Mesodermal cell (in vitro differentiated cells): ENCODE results near the gene FAM13C.
"Not testable (repeated sequence)": the region's sequence is repeated elsewhere in the genome, so short reads cannot be mapped to it uniquely, and the experiment has no call there.

Experiments
- H3K27ac ChIP-seq: 2 replicates; pipeline ENCODE4 v1.7.0; 2013; ENCODE audit warnings: mild to moderate bottlenecking, low read depth, low read length, moderate library complexity; ENCODE audit not compliant: severe bottlenecking
- H3K36me3 ChIP-seq: 2 replicates; pipeline ENCODE4 v1.7.1; 2013; ENCODE audit warnings: mild to moderate bottlenecking, low read length, moderate library complexity; ENCODE audit not compliant: control insufficient read depth, insufficient read depth
- H3K4me1 ChIP-seq: one replicate; pipeline ENCODE4 v1.7.1; 2013; ENCODE audit warnings: mild to moderate bottlenecking, low read length; ENCODE audit not compliant: insufficient read depth, control insufficient read depth, poor library complexity, severe bottlenecking
- H3K4me3 ChIP-seq: 2 replicates; pipeline ENCODE4 v1.7.0; 2013; ENCODE audit warnings: low read length, control low read depth, mild to moderate bottlenecking; ENCODE audit not compliant: insufficient read depth, poor library complexity, severe bottlenecking; ENCODE audit errors: extremely low read depth
- H3K9me3 ChIP-seq: 2 replicates; pipeline ENCODE4 v1.7.1; 2013; ENCODE audit warnings: mild to moderate bottlenecking, low read length, moderate library complexity; ENCODE audit not compliant: control insufficient read depth
- WGBS, 2 experiments: methylation state at CpG; one replicate each; pipeline ENCODE4 v1.1.5; 2013; ENCODE audit warnings: missing lambda C conversion rate in 2 of 2; ENCODE audit not compliant: insufficient coverage in 2 of 2; 5-methylcytosine and 5-hydroxymethylcytosine counted together

FAM13C gene

GRCh38 chr10:59237775-59238174 is 124.6 kb downstream of the FAM13C start:
- Histone ChIP-seq H3K36me3 (no peaks in the 10 kb centered on the region), H3K4me3 (no peak overlapping the region), H3K9me3 (no peaks in the 10 kb centered on the region), H3K27ac (no peak overlapping the region), H3K4me1 (no peaks in the 10 kb centered on the region)

GRCh38 chr10:59236064-59236697 is 126.2 kb downstream of the FAM13C start:
- WGBS, 2 experiments: 88 to 100% methylated on average over 1 to 2 of the region's 4 CpGs

GRCh38 chr10:59234816-59235429 is 127.4 kb downstream of the FAM13C start:
- H3K4me3 ChIP-seq: no peak overlapping the region
- no peaks in the 10 kb centered on the region for H3K9me3 ChIP-seq
- H3K36me3 ChIP-seq: no peaks in the 10 kb centered on the region
- H3K27ac ChIP-seq: no peak overlapping the region
- H3K4me1 ChIP-seq: no peaks in the 10 kb centered on the region

More at GRCh38 chr10:59236064-59236697, 126.2 kb downstream of the FAM13C start:
- Histone ChIP-seq H3K9me3 (no peaks in the 10 kb centered on the region), H3K4me1 (no peaks in the 10 kb centered on the region), H3K36me3 (no peaks in the 10 kb centered on the region), H3K4me3 (no peak overlapping the region), H3K27ac (no peak overlapping the region)

- Histone ChIP-seq H3K4me1 (no peaks in the 10 kb centered on the region), H3K27ac (no peak overlapping the region), H3K4me3 (no peak overlapping the region), H3K36me3 (no peaks in the 10 kb centered on the region), H3K9me3 (no peaks in the 10 kb centered on the region)
- WGBS, 2 experiments: 67 to 100% methylated on average over 1 of the region's 3 CpGs
These were observed 128.2 kb downstream of the FAM13C start for GRCh38 chr10:59234194-59234593.

- Histone ChIP-seq H3K27ac (no peak overlapping the region), H3K4me3 (no peak overlapping the region), H3K36me3 (no peaks in the 10 kb centered on the region), H3K9me3 (no peaks in the 10 kb centered on the region), H3K4me1 (no peaks in the 10 kb centered on the region)
- WGBS, 2 experiments: 80 to 100% methylated on average over 1 of the region's 4 CpGs
These were observed 132.9 kb downstream of the FAM13C start for GRCh38 chr10:59229441-59229840.

GRCh38 chr10:59227136-59227673 is 135.1 kb downstream of the FAM13C start:
- H3K4me1 ChIP-seq: no peaks in the 10 kb centered on the region
- H3K36me3 ChIP-seq: no peaks in the 10 kb centered on the region
- no peak overlapping the region for H3K27ac ChIP-seq
- H3K9me3 ChIP-seq: no peaks in the 10 kb centered on the region
- WGBS, 2 experiments: 90 to 100% methylated on average over 1 to 2 of the region's 3 CpGs
- H3K4me3 ChIP-seq: no peak overlapping the region

GRCh38 chr10:59225211-59225610 is 137.1 kb downstream of the FAM13C start:
- H3K9me3 ChIP-seq: no peaks in the 10 kb centered on the region
- no peak overlapping the region for H3K27ac ChIP-seq
- no peaks in the 10 kb centered on the region for H3K4me1 ChIP-seq
- H3K4me3 ChIP-seq: no peak overlapping the region
- no peaks in the 10 kb centered on the region for H3K36me3 ChIP-seq

GRCh38 chr10:59223597-59223996 is 138.8 kb downstream of the FAM13C start:
- not testable (repeated sequence) for H3K27ac ChIP-seq, H3K9me3 ChIP-seq, H3K4me1 ChIP-seq, H3K4me3 ChIP-seq, H3K36me3 ChIP-seq
- WGBS, 2 experiments: 100% methylated on average over 1 of the region's 2 CpGs

GRCh38 chr10:59222788-59223187 is 139.6 kb downstream of the FAM13C start:
- H3K27ac ChIP-seq: no peak overlapping the region
- no peaks in the 10 kb centered on the region for H3K36me3 ChIP-seq
- no peaks in the 10 kb centered on the region for H3K9me3 ChIP-seq
- H3K4me1 ChIP-seq: no peaks in the 10 kb centered on the region
- no peak overlapping the region for H3K4me3 ChIP-seq

GRCh38 chr10:59216178-59216869 is 146.0 kb downstream of the FAM13C start:
- no peak overlapping the region for H3K27ac ChIP-seq
- H3K9me3 ChIP-seq: no peaks in the 10 kb centered on the region
- no peaks in the 10 kb centered on the region for H3K4me1 ChIP-seq
- no peak overlapping the region for H3K4me3 ChIP-seq
- 86 to 100% methylated on average over 2 of the region's 4 CpGs for WGBS, 2 experiments
- no peaks in the 10 kb centered on the region for H3K36me3 ChIP-seq

GRCh38 chr10:59214160-59214559 is 148.2 kb downstream of the FAM13C start:
- Histone ChIP-seq H3K36me3 (no peaks in the 10 kb centered on the region), H3K27ac (no peak overlapping the region), H3K9me3 (no peaks in the 10 kb centered on the region), H3K4me1 (no peaks in the 10 kb centered on the region), H3K4me3 (no peak overlapping the region)
- no CpG with 5 or more reads among the region's 1 CpG for WGBS, 2 experiments
